Osteocyte (in vitro differentiated cells): ENCODE measurements around the gene MROH7. TPM values are rescaled to one million over a fixed set of nuclear protein-coding genes. Genes with fewer than 3 reads are reported as not detected.

Experiments
- DNase-seq: peaks from one replicate; pipeline ENCODE4 v3.0.0; 2021; ENCODE audit warnings: mixed read lengths; ENCODE audit not compliant: unreplicated experiment; ENCODE audit errors: extremely low spot score
- H3K27ac Mint-ChIP-seq: one replicate; pipeline ENCODE4 v1.8.0; 2021; ENCODE audit warnings: mild to moderate bottlenecking, mixed read lengths; ENCODE audit not compliant: unreplicated experiment
- H3K27me3 Mint-ChIP-seq: one replicate; pipeline ENCODE4 v1.8.0; 2021; ENCODE audit warnings: mixed read lengths; ENCODE audit not compliant: unreplicated experiment
- H3K36me3 Mint-ChIP-seq: one replicate; pipeline ENCODE4 v1.8.0; 2021; ENCODE audit warnings: mixed read lengths; ENCODE audit not compliant: unreplicated experiment
- H3K4me1 Mint-ChIP-seq: one replicate; pipeline ENCODE4 v1.8.0; 2021; ENCODE audit warnings: mixed read lengths; ENCODE audit not compliant: unreplicated experiment
- H3K4me3 Mint-ChIP-seq: one replicate; pipeline ENCODE4 v1.8.0; 2021; ENCODE audit warnings: mild to moderate bottlenecking, moderate library complexity, mixed read lengths; ENCODE audit not compliant: unreplicated experiment
- H3K9me3 Mint-ChIP-seq: one replicate; pipeline ENCODE4 v1.8.0; 2021; ENCODE audit warnings: mixed read lengths; ENCODE audit not compliant: unreplicated experiment
- CTCF ChIP-seq: fragments of 200-600 bp; sonication (generic); IDR thresholded peaks from 2 replicates; pipeline ENCODE4 v1.5.0; 2021; ENCODE audit warnings: antibody characterized with exemption, mild to moderate bottlenecking, moderate library complexity
- total RNA-seq: library from RNA; stranded (reverse); gene quantifications from 2 replicates; pipeline ENCODE4 v1.2.1, GENCODE V29; 2021

Gene MROH7
- total RNA-seq, 1 donor from 2014 or later: 0.11 TPM

- no peak for TF ChIP-seq CTCF
- H3K27ac Mint-ChIP-seq: no peak overlapping the region
- no peaks in the 10 kb centered on the region for H3K9me3 Mint-ChIP-seq
- peak; percentile 66 for DNase-seq
- peaks cover 3% of the 10 kb centered on the region for H3K4me1 Mint-ChIP-seq
- no peaks in the 10 kb centered on the region for H3K27me3 Mint-ChIP-seq
- H3K36me3 Mint-ChIP-seq: peaks cover 46% of the 10 kb centered on the region
- no peak overlapping the region for H3K4me3 Mint-ChIP-seq
These were observed 95.1 kb downstream of the MROH7 start for GRCh38 chr1:54736685-54737084.

- Mint-ChIP-seq H3K27me3 (no peaks in the 10 kb centered on the region), H3K4me1 (peaks cover 3% of the 10 kb centered on the region), H3K36me3 (peaks cover 50% of the 10 kb centered on the region), H3K4me3 (no peak overlapping the region), H3K27ac (no peak overlapping the region), H3K9me3 (no peaks in the 10 kb centered on the region)
- peak; percentile 32 for DNase-seq
- TF ChIP-seq CTCF: no peak
These were observed 96.7 kb downstream of the MROH7 start for GRCh38 chr1:54738244-54738643.

- peak; percentile 56 for DNase-seq
- no peaks in the 10 kb centered on the region for H3K4me1 Mint-ChIP-seq
- TF ChIP-seq CTCF: no peak
- no peaks in the 10 kb centered on the region for H3K9me3 Mint-ChIP-seq
- no peak overlapping the region for H3K27ac Mint-ChIP-seq
- H3K4me3 Mint-ChIP-seq: no peak overlapping the region
- peaks cover 34% of the 10 kb centered on the region for H3K36me3 Mint-ChIP-seq
- no peaks in the 10 kb centered on the region for H3K27me3 Mint-ChIP-seq
These were observed 99.9 kb downstream of the MROH7 start for GRCh38 chr1:54741531-54741930.

GRCh38 chr1:54742282-54742681 lies 100.7 kb downstream of the MROH7 start:
- Mint-ChIP-seq H3K27ac (no peak overlapping the region), H3K36me3 (peaks cover 27% of the 10 kb centered on the region), H3K27me3 (no peaks in the 10 kb centered on the region), H3K4me3 (no peak overlapping the region), H3K9me3 (no peaks in the 10 kb centered on the region), H3K4me1 (no peaks in the 10 kb centered on the region)
- peak; percentile 53 for DNase-seq
- no peak for TF ChIP-seq CTCF

GRCh38 chr1:54743416-54744226 lies 102.0 kb downstream of the MROH7 start:
- DNase-seq: peak; percentile 64

More at GRCh38 chr1:54743416-54744226, 102.0 kb downstream of the MROH7 start:
- Mint-ChIP-seq H3K27ac (no peak overlapping the region), H3K9me3 (no peaks in the 10 kb centered on the region), H3K36me3 (peaks cover 17% of the 10 kb centered on the region), H3K27me3 (peaks cover 3% of the 10 kb centered on the region), H3K4me1 (no peaks in the 10 kb centered on the region), H3K4me3 (no peak overlapping the region)
- TF ChIP-seq CTCF: no peak
